ENCODE data around the gene FES.
"Not testable (repeated sequence)": the region's sequence is repeated elsewhere in the genome, so short reads cannot be mapped to it uniquely, and the experiment has no call there.

The FES gene

GRCh38 chr15:90909976-90910375 lies 25.7 kb downstream of the FES start:
- DNase-seq (ENCODE audit: low read depth): no peak

GRCh38 chr15:90910441-90911301 lies 26.4 kb downstream of the FES start:
- no peak for DNase-seq (ENCODE audit: low read depth)

- no peak for DNase-seq (ENCODE audit: low read depth)
Observed at GRCh38 chr15:90911302-90911623, 27.0 kb downstream of the FES start.

- no peak for DNase-seq (ENCODE audit: low read depth)
Observed at GRCh38 chr15:90911906-90912769, 27.8 kb downstream of the FES start.

- DNase-seq (ENCODE audit: low read depth): no peak
Observed at GRCh38 chr15:90912770-90913075, 28.4 kb downstream of the FES start.

- no peak for DNase-seq (ENCODE audit: low read depth)
Observed at GRCh38 chr15:90913398-90913944, 29.2 kb downstream of the FES start.

GRCh38 chr15:90914305-90915080 lies 30.2 kb downstream of the FES start:
- no peak for DNase-seq (ENCODE audit: low read depth)

GRCh38 chr15:90915216-90915807 lies 31.0 kb downstream of the FES start:
- DNase-seq (ENCODE audit: low read depth): no peak

- DNase-seq (ENCODE audit: low read depth): no peak
Observed at GRCh38 chr15:90915808-90916440, 31.6 kb downstream of the FES start.

GRCh38 chr15:90916461-90916860 lies 32.2 kb downstream of the FES start:
- no peak for DNase-seq (ENCODE audit: low read depth)

GRCh38 chr15:90917569-90917968 lies 33.3 kb downstream of the FES start:
- DNase-seq (ENCODE audit: low read depth): no peak

- no peak for DNase-seq (ENCODE audit: low read depth)
Observed at GRCh38 chr15:90918034-90918788, 33.9 kb downstream of the FES start.

- DNase-seq (ENCODE audit: low read depth): no peak
Observed at GRCh38 chr15:90918835-90919234, 34.5 kb downstream of the FES start.

- no peak for DNase-seq (ENCODE audit: low read depth)
Observed at GRCh38 chr15:90921887-90922286, 37.6 kb downstream of the FES start.

GRCh38 chr15:90922712-90923322 lies 38.5 kb downstream of the FES start:
- not testable (repeated sequence) for DNase-seq (ENCODE audit: low read depth)

GRCh38 chr15:90924375-90924774 lies 40.1 kb downstream of the FES start:
- DNase-seq (ENCODE audit: low read depth): no peak

GRCh38 chr15:90926766-90927165 lies 42.5 kb downstream of the FES start:
- not testable (repeated sequence) for DNase-seq (ENCODE audit: low read depth)

- not testable (repeated sequence) for DNase-seq (ENCODE audit: low read depth)
Observed at GRCh38 chr15:90928106-90928505, 43.8 kb downstream of the FES start.

- DNase-seq (ENCODE audit: low read depth): no peak
Observed at GRCh38 chr15:90929246-90930019, 45.1 kb downstream of the FES start.
